NOMO-1 treated with dmso at 0.1 percent for 144 hours (cell line): ENCODE results near the gene NOSIP.

Experiments
- DNase-seq: peaks from one replicate; lab custom pipeline; 2025; ENCODE audit not compliant: unreplicated experiment; lab: John Stamatoyannopoulos, UW

The NOSIP gene

DNA sequence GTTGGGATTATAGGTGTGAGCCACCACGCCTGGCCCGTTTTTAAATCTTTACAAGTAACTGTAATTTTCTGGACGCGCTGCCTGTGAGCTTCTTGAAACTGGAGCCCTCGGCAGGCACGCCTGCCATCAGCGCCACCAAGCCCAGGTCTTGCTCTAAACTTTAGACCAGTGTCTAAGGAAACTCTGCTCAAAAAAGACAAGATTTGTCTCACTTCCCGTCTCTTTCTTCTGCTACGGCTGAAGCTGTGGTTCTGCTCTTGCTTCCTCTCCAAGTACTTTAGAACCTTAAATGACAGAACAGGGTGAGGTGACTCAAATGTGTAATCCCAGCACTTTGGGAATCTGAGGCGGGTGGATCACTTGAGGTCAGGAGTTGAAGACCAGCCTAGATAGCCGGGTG lies 27.6 kb downstream of the NOSIP start:
- no peak for DNase-seq

GRCh38 chr19:49551531-49551930 lies 28.8 kb downstream of the NOSIP start:
- no peak for DNase-seq

DNA sequence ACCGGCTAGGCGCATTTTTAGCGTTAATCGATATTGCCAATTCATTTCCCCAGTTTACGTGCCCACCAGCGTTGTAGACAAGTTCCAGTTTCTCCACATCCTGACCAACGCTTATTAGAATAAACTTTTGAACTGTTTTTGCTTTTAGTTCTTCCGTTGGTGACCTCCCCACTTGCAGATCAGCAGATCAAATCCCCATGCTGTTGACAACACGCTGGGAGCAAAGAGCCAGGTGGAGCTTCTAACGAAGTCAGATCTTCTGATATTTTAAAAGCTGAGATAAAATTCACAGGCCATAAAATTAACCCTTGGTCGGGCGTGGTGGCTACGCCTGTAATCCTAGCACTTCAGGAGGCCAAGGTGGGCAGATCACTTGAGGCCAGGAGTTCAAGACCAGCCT lies 31.3 kb downstream of the NOSIP start:
- DNase-seq, result no peak

GRCh38 chr19:49546825-49547565 lies 33.4 kb downstream of the NOSIP start:
- peak; percentile 49 for DNase-seq

- DNase-seq, result no peak
Measured at GRCh38 chr19:49544154-49544553, 36.2 kb downstream of the NOSIP start.

DNA sequence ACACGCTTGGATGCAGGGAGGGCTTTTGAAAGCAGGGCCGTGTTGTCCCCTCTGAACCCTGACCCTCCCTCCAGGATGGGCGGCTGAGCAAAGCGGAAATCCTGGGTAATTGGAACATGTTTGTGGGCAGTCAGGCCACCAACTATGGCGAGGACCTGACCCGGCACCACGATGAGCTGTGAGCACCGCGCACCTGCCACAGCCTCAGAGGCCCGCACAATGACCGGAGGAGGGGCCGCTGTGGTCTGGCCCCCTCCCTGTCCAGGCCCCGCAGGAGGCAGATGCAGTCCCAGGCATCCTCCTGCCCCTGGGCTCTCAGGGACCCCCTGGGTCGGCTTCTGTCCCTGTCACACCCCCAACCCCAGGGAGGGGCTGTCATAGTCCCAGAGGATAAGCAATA lies 37.3 kb downstream of the NOSIP start:
- no peak for DNase-seq

DNA sequence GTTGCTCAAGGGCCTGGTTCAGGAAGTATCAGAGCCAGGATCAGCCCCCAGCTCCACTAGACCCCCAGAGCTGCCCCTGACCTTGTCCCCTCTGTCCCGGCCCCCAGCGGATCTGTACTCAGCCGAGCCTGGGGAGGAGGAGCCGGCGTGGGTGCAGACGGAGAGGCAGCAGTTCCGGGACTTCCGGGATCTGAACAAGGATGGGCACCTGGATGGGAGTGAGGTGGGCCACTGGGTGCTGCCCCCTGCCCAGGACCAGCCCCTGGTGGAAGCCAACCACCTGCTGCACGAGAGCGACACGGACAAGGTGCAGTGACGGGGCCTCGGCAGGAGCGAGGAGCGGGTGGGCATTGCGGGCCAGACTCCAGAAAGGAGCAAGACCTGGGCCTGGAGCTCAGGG lies 37.9 kb downstream of the NOSIP start:
- DNase-seq, result no peak

GRCh38 chr19:49541914-49542313 lies 38.4 kb downstream of the NOSIP start:
- DNase-seq, result no peak

- DNase-seq, result no peak
Measured at GRCh38 chr19:49539192-49539952, 41.0 kb downstream of the NOSIP start.

- no peak for DNase-seq
Measured at GRCh38 chr19:49538643-49539042, 41.7 kb downstream of the NOSIP start.

GRCh38 chr19:49536921-49537462 lies 43.4 kb downstream of the NOSIP start:
- DNase-seq, result no peak

- DNase-seq, result no peak
Measured at GRCh38 chr19:49534632-49535385, 45.5 kb downstream of the NOSIP start.

DNA sequence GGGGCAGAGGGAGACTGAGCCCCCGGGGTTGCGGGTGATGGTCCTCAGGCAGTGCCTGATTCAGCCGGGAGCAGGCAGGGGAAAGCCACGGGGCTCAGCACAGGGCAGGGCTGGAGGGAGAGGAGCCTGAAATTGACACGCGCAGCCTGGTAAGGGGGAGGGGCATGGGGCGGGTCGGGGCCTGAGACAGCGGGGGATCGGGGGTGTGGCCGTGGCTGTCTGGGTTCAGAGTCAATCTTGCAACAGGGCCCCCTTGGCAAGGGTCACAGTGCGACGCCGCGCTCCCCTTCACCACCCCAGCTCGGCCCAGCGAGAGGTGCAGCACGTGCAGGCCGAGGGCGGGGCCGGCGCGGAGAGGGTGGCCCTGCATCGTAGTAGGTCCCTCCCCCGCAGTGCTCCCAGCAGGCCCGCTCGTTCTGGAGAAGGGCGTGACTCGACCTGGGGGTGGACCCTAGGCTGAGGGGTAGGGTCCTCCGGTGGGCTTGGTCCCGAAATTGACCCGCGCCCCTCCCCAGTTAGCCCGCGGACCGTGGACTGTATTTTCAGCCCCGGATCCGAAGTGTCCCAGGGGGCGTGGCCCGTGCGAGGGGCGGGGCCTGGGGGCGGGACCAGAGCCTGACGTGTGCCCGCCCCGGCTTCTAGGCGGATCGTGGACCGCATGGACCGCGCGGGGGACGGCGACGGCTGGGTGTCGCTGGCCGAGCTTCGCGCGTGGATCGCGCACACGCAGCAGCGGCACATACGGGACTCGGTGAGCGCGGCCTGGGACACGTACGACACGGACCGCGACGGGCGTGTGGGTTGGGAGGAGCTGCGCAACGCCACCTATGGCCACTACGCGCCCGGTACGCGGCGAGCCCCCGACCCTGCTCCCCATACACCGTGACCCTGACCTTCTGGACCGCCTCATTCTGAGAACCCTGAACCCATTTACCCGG lies 46.5 kb downstream of the NOSIP start:
- DNase-seq, result peak; percentile 21

DNA sequence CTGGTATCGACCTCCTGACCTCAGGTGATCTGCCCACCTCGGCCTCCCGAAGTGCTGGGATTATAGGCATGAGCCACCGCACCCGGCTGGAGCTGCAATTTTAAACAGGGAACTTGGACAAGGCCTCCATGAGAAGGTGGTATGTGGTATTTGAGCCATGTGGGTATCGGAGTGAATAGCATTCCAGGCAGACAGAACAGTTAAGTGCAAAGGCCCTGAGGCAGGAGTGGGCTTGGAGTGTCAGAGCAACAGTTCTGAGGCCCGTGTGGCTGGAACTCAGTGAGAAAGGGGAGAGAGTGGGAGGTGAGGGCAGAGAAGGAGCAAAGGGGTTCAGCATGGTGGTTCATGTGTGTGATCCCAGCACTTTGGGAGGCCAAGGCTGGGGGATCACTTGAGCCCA lies 49.6 kb downstream of the NOSIP start:
- DNase-seq, result no peak

GRCh38 chr19:49528211-49528771 lies 52.1 kb downstream of the NOSIP start:
- no peak for DNase-seq

DNA sequence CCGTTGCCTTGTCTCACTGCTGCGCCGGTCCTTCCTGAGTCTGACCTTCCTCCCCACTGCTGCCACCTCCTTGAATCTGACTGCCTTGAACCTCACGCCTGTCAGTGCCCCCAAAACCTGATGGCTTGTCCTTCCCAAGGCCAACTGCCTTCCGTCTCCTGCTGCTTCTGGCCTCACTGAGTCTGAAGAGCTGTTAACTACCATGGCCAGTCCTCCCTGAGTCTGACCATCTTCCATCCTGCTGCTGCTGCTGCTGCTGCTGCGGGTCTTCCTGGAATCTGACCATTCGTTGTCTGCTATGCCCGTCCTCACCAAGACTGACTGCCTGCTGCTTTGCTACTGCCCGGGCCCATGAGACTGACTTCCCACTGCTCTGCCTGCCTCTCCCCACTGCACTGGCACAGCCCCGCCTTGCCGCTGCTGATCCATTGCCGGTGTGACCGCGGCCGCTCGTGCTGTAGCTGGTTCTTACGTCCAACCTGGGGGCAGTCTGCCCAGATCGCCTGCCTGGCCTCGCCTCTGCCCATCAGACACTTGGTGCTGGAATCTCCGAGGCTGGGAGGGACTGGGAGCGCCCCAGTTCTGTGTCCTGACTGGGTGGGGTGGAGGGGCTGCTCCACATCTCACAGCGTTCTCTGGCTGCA lies 55.4 kb downstream of the NOSIP start:
- DNase-seq, result no peak

- no peak for DNase-seq
Measured at GRCh38 chr19:49520705-49521319, 59.5 kb downstream of the NOSIP start.

DNA sequence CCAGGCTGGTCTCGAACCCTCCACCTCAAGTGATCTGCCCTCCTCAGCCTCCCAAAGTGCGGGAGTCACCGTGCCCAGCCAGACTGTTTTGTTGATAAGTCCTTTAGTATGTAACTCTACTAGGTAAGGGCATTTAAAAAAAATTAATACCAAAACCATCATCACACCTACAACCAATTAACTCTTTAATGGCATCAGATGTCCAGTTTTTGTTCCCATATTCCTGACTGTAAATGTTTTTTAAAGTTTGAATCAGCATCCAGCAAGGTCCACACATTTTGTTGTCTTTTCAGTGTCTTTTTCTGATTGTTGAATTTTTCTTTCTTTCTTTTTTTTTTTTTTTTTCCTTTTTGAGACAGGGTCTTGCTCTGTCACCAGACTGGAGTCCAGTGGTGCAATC lies 62.3 kb downstream of the NOSIP start:
- DNase-seq, result no peak

GRCh38 chr19:49515767-49516166 lies 64.6 kb downstream of the NOSIP start:
- DNase-seq, result peak; percentile 95
